IPS-18a (cell line): ENCODE measurements around the gene NECAB2.

Source experiments
- H3K27ac ChIP-seq: one replicate; pipeline ENCODE4 v1.5.1; 2013; ENCODE audit warnings: low read length
- H3K27me3 ChIP-seq: one replicate; pipeline ENCODE4 v1.6.1; 2013; ENCODE audit warnings: mild to moderate bottlenecking, low read length; ENCODE audit not compliant: control insufficient read depth, insufficient read depth
- H3K36me3 ChIP-seq: one replicate; pipeline ENCODE4 v1.6.1; 2013; ENCODE audit warnings: low read depth, low read length; ENCODE audit not compliant: control insufficient read depth
- H3K4me1 ChIP-seq: one replicate; pipeline ENCODE4 v1.6.1; 2013; ENCODE audit warnings: low read depth, low read length; ENCODE audit not compliant: control insufficient read depth
- H3K4me3 ChIP-seq: one replicate; pipeline ENCODE4 v1.5.1; 2013; ENCODE audit warnings: low read length
- H3K9ac ChIP-seq: one replicate; pipeline ENCODE4 v1.6.1; 2013; ENCODE audit warnings: mild to moderate bottlenecking, low read length, moderate library complexity
- H3K9me3 ChIP-seq: one replicate; pipeline ENCODE4 v1.6.1; 2013; ENCODE audit warnings: low read depth, low read length; ENCODE audit not compliant: control insufficient read depth

Gene NECAB2

GRCh38 chr16:83955218-83956130 lies 12.6 kb upstream of the NECAB2 start:
- Histone ChIP-seq H3K4me1 (peaks cover 5% of the 10 kb centered on the region), H3K36me3 (no peaks in the 10 kb centered on the region), H3K9me3 (no peaks in the 10 kb centered on the region), H3K4me3 (no peak overlapping the region), H3K9ac (no peak overlapping the region), H3K27me3 (no peaks in the 10 kb centered on the region), H3K27ac (no peak overlapping the region)

DNA sequence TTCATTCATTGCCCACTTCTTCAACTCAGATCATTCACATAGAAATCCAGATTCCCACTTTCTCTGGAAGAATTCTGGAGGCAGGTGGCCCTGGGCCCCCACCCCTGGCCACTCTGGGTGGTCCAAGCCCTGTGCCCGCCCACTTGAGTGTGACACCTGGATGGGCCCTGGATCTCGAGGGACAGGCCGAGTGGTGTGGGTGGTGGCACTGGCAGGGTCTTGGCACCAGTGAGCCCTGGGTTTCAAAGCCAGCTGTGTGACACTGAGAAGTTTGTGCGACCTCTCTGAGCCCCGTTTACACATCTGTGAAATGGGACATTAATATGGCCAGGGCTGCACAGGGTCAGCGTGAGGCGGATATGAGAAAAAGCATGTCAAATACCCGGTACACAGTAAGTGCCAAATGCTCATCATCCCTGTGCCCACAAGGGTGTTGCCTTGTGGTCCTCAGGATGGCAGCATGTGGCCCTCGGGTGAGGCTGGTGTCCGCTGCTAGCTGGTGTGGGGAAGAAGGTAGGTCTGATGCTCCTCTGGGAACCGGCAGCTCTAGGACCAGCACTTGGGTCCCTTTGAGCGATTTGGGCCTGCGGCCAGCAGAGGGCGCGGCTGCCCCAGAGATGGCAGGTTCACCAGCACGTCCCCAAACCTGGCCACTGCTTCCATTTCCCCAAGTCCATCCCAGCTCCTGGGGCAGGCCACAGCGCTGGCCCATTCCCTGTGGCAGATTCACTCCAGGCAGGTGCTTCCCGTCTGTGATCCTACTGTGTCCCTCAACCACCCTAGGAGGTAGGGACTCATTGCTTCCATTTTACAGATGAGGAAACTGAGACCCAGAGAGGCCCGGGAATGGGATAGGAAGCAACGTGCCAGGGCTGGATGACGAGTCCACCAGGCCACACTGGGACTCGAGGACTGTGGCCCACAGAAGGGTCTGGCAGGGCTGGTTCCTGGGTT lies 11.4 kb upstream of the NECAB2 start:
- H3K9ac ChIP-seq, result no peak overlapping the region
- no peaks in the 10 kb centered on the region for H3K27me3 ChIP-seq
- no peak overlapping the region for H3K27ac ChIP-seq
- peaks cover 5% of the 10 kb centered on the region for H3K4me1 ChIP-seq
- no peaks in the 10 kb centered on the region for H3K36me3 ChIP-seq
- H3K4me3 ChIP-seq, result no peak overlapping the region
- no peaks in the 10 kb centered on the region for H3K9me3 ChIP-seq

- H3K9me3 ChIP-seq, result no peaks in the 10 kb centered on the region
- H3K4me1 ChIP-seq, result peaks cover 5% of the 10 kb centered on the region
- no peak overlapping the region for H3K9ac ChIP-seq
- no peaks in the 10 kb centered on the region for H3K27me3 ChIP-seq
- no peak overlapping the region for H3K4me3 ChIP-seq
- no peak overlapping the region for H3K27ac ChIP-seq
- no peaks in the 10 kb centered on the region for H3K36me3 ChIP-seq
Observed at GRCh38 chr16:83957296-83957855, 10.7 kb upstream of the NECAB2 start.

DNA sequence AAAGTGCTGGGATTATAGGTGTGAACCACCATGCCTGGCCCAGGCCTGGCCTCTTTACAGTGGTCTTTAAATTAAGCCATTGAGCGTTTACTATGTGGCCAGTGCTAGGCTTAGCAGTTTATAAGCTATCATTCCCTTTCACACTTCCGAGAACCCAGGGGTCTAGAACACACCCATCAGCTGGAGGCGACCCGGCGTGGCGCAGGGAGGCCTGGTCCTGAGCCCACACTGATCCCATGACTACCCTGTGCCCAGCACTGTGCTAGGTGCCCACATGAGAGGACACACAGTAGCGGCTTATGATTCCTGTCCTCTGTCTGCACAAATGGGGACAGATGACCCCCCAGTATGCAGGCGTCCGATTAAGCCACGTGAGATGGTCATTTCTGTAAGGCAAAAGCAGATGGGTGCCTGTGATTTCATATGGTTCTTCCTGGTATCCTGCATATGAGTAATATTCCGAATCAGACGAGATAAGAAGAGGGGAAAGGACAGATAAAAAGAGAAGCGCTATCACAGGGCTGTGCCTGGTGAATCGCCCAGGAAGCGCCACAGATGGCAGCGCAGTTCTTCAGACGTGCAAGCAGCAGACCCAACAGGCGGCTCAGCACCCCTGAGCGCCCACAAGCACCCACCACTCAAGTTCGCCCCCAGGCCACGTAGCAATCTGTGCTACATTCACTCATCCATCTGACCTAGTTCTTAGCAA lies 9.8 kb upstream of the NECAB2 start:
- Histone ChIP-seq H3K4me3 (no peak overlapping the region), H3K9ac (no peak overlapping the region), H3K27ac (no peak overlapping the region), H3K4me1 (peaks cover 5% of the 10 kb centered on the region), H3K36me3 (no peaks in the 10 kb centered on the region), H3K9me3 (no peaks in the 10 kb centered on the region), H3K27me3 (no peaks in the 10 kb centered on the region)

DNA sequence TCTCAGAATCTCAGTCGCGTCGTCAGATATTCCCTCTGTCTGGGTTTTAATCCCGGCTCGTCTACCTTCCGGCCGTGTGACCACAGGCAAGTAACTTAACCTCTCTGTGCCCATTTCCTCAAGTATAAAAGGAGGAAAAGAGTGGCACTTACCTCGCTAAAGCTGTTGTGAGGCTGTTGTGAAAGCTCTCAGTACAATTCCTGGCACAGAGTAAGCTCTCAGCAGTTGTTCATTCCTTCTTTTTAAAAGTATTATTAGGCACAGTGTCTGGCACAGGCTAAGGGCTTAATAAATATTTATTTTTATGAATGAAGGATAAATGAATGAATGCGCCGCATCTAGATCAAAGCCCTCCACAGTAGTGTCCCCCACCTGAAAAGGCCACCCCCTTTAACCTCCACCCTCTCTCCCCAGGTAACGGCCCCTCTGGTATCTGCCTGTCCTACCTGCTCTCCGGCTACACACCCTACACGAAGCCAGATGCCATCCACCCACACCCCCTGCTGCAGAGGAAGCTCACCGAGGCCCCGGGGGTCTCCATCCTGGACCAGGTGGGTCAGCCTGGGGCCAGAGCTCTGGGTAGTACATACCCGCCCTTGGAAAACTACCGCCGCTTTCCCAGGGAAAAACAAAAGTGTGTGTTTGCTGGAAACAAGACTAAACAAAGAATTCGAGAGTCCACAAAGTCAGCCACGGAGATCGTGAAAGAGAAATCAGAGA lies 9.0 kb upstream of the NECAB2 start:
- Histone ChIP-seq H3K27ac (no peak overlapping the region), H3K9me3 (no peaks in the 10 kb centered on the region), H3K4me1 (peaks cover 3% of the 10 kb centered on the region), H3K36me3 (no peaks in the 10 kb centered on the region), H3K9ac (no peak overlapping the region), H3K4me3 (no peak overlapping the region), H3K27me3 (no peaks in the 10 kb centered on the region)

DNA sequence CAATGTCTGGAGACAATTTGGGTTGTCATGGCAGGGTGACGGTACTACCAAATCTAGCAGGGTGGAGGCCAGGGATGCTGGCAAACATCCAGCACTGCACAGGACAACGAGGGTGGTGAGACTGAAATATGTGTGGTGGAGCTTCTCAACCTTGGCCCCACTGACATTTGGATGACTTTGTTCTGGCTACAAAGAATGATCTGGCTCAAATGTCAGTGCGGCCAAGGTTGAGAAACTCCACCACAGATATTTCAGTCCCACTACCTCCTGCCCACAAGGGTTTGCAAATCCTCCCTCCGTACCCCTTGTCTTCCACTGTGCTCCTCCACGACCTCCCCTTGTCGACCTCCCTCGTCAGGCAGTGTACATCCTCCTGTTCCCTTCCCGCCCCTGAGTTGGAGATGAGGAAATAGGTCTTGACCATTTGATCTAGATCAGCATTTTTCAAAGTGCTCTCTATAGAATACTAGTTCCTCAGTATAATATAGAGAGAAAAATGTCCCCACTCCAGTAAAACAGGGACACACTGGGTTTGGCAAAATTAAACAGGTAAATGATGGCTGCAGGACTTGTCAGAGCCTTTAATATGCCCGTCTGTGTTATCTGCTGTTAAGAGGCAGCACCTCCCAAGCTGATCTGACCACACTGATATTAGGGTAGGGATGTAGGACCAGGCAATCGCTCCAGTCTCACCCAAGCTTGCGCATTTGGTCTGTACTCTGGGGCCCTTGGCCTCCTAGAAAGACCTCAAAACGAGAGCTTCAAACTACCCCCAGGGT lies 8.2 kb upstream of the NECAB2 start:
- Histone ChIP-seq H3K4me1 (no peaks in the 10 kb centered on the region), H3K9ac (no peak overlapping the region), H3K9me3 (no peaks in the 10 kb centered on the region), H3K27ac (no peak overlapping the region), H3K36me3 (no peaks in the 10 kb centered on the region), H3K27me3 (no peaks in the 10 kb centered on the region), H3K4me3 (no peak overlapping the region)

GRCh38 chr16:83960521-83961249 lies 7.4 kb upstream of the NECAB2 start:
- Histone ChIP-seq H3K9me3 (no peaks in the 10 kb centered on the region), H3K27me3 (no peaks in the 10 kb centered on the region), H3K4me1 (no peaks in the 10 kb centered on the region), H3K9ac (no peak overlapping the region), H3K4me3 (no peak overlapping the region), H3K36me3 (no peaks in the 10 kb centered on the region), H3K27ac (no peak overlapping the region)

GRCh38 chr16:83961591-83961990 lies 6.5 kb upstream of the NECAB2 start:
- Histone ChIP-seq H3K36me3 (no peaks in the 10 kb centered on the region), H3K4me1 (no peaks in the 10 kb centered on the region), H3K4me3 (no peak overlapping the region), H3K27ac (no peak overlapping the region), H3K27me3 (no peaks in the 10 kb centered on the region), H3K9ac (no peak overlapping the region), H3K9me3 (no peaks in the 10 kb centered on the region)

DNA sequence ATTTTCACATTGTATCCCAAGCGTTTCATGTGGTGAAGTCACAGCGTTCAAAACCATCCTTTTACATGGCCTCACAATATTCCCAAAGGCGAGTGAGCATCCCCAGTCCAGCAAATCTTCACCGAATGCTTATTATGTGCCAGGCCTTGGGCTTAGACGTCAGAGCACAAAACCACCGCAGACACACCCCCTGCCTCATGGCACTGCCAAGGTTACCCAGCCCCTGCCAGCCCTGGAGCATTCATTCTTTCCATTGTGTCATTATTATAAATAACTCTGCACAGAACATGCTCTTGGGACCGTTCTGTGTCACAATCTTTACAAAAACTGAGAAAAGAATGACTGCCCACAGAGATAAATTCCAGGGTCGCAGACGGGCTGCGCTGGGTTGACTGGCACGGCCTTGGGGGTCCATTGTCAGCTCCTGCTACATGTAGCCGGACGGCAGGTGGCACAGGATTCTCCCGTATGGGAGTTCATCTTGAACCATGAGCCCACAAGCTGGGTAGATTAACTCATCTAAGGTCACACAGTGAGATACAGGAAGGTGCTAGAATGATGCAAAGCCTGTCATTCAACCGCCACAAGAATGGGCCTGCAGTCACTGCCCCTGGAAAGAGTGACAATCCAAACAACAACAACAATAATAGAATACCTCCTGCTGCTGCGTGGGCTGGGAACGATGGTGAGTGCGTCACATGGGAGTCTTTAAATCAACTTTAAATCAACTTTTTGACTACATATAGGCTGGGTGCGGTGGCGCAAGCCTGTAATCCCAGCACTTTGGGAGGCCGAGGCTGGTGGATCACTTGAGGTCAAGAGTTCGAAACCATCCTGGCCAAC lies 4.5 kb upstream of the NECAB2 start:
- Histone ChIP-seq H3K9ac (no peak overlapping the region), H3K9me3 (no peaks in the 10 kb centered on the region), H3K4me1 (no peaks in the 10 kb centered on the region), H3K36me3 (no peaks in the 10 kb centered on the region), H3K27ac (no peak overlapping the region), H3K4me3 (no peak overlapping the region), H3K27me3 (no peaks in the 10 kb centered on the region)
